CD4-positive, alpha-beta T cell treated with Interleukin-21 for 1 hour (primary cell): Measurements from ENCODE around the gene JAM3.
A peak's percentile ranks its signal among the peaks of the same experiment; 100 is the strongest.
"Not testable (repeated sequence)": the region's sequence is repeated elsewhere in the genome, so short reads cannot be mapped to it uniquely, and the experiment has no call there.

ENCODE experiments used
- DNase-seq: peaks from one replicate; pipeline ENCODE4 v3.0.0-alpha.2; 2020

The JAM3 gene

DNA sequence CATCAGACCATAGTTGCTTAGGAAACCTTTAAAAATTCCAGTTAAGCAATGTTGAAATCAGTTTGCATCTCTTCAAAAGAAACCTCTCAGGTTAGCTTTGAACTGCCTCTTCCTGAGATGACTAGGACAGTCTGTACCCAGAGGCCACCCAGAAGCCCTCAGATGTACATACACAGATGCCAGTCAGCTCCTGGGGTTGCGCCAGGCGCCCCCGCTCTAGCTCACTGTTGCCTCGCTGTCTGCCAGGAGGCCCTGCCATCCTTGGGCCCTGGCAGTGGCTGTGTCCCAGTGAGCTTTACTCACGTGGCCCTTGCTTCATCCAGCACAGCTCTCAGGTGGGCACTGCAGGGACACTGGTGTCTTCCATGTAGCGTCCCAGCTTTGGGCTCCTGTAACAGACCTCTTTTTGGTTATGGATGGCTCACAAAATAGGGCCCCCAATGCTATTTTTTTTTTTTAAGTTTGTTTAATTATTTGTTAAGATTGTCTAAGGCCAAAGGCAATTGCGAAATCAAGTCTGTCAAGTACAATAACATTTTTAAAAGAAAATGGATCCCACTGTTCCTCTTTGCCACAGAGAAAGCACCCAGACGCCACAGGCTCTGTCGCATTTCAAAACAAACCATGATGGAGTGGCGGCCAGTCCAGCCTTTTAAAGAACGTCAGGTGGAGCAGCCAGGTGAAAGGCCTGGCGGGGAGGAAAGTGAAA lies 81.5 kb downstream of the JAM3 start:
- DNase-seq = no peak

DNA sequence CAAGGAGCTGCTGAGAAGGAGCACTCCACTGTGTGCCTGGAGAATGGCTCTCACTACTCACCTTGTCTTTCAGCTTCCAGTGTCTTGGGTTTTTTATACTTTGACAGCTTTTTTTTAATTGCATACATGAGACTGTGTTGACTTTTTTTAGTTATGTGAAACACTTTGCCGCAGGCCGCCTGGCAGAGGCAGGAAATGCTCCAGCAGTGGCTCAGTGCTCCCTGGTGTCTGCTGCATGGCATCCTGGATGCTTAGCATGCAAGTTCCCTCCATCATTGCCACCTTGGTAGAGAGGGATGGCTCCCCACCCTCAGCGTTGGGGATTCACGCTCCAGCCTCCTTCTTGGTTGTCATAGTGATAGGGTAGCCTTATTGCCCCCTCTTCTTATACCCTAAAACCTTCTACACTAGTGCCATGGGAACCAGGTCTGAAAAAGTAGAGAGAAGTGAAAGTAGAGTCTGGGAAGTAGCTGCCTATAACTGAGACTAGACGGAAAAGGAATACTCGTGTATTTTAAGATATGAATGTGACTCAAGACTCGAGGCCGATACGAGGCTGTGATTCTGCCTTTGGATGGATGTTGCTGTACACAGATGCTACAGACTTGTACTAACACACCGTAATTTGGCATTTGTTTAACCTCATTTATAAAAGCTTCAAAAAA lies 82.3 kb downstream of the JAM3 start:
- DNase-seq = no peak

DNA sequence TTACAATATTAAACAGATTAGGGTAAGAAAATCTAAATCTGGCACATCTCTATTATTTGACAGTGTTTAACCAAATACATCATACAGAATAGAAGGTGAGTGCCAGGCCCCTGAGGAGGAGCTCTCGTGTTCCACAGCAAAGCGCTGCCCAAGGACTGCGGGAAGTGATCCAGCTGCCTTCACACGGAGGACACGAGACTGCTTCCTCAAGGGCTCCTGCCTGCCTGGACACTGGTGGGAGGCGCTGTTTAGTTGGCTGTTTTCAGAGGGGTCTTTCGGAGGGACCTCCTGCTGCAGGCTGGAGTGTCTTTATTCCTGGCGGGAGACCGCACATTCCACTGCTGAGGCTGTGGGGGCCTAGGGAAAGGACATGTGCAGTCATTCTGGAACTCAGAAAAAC lies 83.8 kb downstream of the JAM3 start:
- DNase-seq = no peak

DNA sequence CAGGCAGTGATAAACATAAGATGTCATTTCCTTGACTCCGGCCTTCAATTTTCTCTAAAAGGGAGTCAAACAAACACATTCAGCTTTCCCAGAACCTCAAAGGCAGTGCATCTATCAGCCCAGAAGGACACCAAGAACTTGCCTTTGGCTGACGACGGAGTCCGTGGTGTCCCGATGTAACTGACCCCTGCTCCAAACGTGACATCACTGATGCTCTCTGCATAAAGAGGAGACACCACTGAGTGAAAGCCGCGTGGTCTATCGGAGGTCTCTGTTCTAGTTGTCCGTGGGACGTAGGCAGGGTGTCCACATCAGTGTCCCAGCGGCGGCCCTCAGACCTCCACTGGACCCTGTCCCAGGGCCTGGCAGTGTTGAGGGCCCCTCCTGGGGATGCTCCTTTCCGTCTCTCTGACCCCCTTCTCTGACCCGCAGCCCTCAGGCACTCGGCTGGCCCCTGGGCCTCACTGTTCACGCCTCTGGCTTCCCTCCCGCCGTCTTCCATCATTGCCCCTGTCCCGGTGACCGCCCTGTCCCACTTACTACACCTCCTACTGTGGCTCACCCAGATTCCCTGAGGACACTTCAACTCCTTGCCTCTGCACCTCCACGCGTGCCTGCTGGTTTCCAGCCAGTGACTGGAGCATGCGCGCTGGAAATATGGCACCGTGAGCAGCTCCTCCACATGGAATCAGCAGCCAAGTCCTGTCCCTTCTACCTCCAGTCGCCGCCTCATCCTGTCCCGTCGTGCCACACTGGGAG lies 84.5 kb downstream of the JAM3 start:
- no peak for DNase-seq

DNA sequence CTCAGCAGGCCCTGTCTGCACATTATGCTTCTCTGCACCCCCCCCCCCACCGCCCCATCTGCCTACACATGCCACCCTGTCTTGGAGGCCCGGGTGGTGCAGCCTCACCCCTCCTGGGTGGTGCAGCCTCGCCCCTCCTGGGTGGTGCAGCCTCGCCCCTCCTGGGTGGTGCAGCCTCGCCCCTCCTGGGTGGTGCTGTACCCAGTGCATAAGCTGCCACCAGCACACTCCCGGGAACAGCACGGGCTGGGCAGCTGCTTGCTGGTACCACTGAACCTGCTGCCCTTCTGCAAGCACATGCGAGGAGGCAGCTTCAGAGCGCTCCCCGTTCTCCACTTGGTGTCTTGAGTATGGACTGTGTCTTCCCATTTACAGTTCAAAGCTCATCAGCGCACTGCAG lies 85.6 kb downstream of the JAM3 start:
- DNase-seq = no peak

GRCh38 chr11:134155456-134155855 lies 86.6 kb downstream of the JAM3 start:
- DNase-seq = no peak

DNA sequence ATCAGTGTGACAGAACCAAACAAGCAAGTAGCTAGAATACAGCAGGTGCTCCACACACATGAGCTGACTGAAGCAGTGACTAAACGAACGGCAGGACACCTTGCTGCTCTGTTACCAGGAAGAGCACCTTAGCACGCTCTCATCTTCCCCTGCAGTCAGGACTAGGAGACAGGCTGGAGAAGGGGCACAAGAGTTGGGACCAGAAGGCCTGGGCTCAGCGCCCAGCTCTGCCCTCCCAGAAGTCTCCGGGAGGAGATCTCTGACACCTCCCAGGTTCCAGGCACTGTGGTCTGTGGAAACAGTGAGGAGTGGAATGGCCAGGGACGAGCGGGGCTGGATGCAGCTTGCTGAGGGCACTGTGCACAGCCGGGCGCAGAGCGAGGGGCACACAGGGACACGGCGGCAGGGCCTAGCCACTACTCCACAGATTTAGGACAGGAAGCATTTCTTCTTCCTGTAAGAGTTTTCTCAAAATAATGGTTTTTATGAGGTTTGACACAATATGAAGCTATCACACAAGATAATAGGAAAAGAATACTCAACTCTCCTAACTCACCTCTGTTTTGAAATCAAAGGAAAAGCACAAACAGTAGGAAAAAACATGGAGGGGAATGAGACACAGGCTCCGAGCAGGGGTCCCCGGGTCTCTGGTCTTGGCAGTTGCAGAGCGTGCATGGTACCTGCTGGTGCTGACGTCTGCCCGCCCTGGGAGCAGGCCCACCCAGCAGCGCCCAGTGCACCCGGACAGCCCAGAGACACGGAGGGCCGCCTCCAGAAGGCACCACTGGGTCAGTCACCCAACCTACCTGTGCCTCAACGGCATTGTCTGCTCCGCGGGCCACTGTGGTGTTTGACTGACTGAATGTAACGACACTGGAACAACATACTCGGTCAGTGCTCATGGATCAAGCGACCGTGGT lies 87.3 kb downstream of the JAM3 start:
- DNase-seq = no peak

- no peak for DNase-seq
Observed at GRCh38 chr11:134157451-134157850, 88.6 kb downstream of the JAM3 start.

DNA sequence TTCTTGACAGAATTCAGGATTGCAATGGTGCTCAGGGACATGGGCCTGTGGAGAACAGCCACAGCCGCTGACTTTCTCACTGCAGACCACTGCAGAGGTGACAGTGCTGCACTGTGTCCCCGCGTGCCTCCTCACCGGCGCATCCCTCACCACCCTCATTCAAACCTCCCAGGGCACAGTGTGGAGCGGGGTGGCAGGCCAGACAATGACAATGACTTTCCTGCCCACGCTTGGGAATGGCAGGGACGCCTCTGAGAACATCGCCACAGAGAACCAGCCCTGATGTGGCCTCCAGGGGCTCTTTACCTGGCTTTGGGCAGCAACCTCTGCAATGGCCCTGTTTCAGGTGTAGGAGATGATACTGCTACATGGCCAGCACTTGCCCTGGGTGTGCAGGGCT lies 89.2 kb downstream of the JAM3 start:
- DNase-seq = no peak

DNA sequence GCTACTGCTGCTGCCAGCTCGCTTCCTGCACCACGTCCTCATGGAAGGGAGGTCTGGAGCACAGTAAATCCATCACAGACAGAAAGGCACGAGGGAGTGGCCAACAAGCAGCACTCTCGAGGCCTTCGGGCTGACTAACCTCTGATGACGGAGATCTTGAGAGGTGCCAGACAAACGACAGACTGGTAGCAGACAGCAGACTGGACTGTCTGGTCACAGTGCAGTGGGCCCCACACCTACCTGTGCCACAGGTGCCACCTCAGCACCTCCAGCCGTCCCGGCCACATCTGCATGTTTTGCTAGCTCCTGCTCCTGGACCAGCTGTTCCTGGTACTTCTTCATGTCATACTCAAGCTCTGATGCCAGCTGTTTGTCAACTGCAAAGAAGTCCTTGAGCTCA lies 90.8 kb downstream of the JAM3 start:
- DNase-seq = no peak

GRCh38 chr11:134164490-134165370 lies 95.9 kb downstream of the JAM3 start:
- DNase-seq = no peak

DNA sequence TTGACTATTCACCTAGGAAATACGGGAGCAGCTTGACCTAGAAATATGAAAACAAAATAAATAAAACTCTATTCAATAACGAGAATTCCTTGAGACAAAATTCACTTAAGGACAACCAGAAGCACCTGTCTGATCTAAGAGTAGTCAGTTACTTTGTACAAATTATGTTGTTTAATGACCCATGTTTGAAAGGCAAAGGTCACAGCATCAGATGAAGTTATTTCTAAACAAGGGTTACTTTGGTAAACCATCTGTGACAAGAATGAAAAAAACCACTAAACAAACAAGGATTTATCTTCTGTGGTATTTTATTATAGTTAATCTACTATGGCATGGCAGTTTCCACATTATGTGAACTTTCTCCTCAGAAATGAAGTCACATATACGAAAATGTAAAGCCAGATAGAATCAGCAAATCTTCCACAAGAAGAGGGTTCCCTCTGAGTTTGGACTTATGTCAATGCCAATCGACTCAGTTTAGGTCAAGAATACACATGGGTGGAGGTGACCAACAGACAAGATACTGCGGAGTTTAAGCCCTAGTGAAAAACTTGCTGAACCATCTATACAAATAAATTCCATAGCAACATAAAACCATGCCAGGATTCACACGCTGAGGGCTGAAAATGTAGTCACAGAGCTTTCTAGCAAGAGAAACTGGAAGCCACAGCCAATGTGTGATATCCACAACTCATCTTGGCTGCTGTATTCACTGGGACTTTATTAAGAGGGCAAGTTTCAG lies 101.5 kb downstream of the JAM3 start:
- no peak for DNase-seq

- no peak for DNase-seq
Observed at GRCh38 chr11:134170919-134171281, 102.0 kb downstream of the JAM3 start.

- no peak for DNase-seq
Observed at GRCh38 chr11:134171951-134172350, 103.1 kb downstream of the JAM3 start.

DNA sequence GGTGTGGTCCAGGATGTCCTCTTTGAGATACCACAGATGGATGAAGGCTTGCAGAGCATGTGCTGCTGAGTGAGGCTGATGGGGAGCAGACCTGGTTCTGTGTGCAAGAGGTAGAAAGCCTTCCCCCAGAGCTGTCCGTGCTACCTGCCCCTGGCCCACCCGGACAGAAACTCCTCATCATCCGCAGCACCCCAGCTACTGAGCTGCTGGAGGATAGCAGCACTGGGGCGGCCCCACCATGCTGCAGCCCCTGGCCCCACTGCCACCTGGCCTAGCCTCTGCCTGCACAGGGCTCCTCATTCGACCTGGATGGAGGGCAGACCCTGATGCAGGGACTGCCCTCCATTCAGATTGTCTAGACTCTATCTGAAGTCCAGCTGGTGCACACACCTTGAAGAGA lies 104.4 kb downstream of the JAM3 start:
- DNase-seq = no peak

DNA sequence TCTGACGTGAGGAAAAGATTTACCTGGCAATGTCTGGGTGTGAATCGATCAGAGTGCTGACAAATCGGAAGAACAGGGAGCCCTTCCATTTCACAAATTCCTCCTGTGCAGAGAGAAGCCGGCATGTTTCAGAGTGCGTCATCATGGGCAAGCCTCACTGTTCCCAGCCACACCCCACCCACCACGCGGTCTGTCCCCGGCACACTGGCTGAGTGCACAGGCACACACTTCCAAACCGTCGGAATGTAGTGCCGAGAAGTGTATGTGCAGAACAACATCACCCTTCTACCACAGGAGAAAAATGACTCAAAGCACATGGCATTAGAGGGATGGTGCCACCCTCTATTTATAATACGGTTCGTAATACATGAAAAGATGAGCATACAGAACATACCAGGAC lies 107.4 kb downstream of the JAM3 start:
- DNase-seq = no peak

DNA sequence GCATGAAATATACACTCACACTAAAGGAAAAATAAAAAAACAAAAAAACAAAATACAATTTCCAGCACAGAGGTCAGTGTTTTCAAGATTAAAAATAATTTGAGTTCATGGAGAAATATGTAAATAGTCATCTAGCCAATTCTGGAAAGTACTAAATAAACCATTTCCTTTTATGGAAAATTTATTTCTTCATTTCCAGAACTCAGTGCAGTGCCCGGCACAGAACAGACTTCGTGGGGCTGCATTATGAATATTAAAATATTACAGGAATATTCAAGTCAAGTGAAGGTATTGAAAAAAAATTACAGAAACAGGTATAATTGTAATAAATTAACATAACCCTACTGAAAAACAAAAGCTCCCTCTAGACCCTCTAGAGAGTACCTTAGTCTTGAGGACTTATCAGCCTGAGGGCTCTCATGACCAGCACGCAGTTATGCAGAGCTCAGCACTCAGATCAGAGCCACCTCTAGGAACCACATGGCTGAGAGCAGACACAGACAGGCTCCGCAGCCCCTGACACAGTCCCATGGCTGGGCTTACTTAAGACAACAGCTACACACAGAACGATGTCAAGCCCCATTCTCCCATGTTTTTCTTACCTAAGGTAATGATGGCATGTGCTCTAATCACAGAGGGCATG lies 109.3 kb downstream of the JAM3 start:
- DNase-seq = no peak

DNA sequence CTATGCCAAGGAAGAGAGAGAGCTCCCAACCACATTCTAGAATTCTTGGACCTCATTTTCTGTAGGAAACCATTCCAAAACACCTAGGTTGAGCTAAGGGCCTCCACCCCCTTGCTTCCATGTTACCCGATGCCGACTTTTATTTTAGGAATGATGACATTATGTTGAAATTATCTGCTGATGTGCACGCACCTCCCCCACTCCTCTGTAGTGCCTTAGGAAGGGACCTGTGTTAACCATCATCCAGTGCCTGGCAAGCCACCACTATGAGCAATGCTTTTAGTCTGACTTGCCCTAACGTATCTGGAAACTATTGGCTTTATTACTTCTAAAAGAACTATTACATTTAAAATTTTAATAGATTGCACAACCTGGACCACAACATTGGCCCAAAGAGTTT lies 112.8 kb downstream of the JAM3 start:
- DNase-seq = no peak

- not testable (repeated sequence) for DNase-seq
Observed at GRCh38 chr11:134188092-134188491, 119.2 kb downstream of the JAM3 start.

DNA sequence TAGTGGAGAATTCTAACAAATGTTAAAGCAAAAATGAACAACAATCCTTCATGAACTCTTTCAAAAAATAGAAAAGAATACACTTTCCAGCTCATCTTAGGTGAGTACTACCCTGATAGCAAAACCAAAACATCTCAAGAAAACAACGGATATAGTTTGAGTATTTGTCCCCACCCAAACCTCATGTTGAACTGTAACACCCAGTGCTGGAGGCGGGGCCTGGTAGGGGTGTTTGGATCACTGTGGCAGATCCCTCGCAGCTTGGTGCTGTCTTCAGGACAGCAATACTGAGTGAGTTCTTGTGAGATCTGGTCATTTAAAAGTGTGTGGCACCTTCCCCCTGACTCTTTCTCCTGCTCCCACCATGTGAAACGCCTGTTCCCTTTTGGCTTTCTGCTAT lies 127.9 kb downstream of the JAM3 start:
- DNase-seq = peak; percentile 26

GRCh38 chr11:134199531-134199930 lies 130.7 kb downstream of the JAM3 start:
- DNase-seq = no peak
